Left ventricle myocardium inferior (tissue), 1 donor: ENCODE data around the gene FAM170B. TPM values are rescaled to one million over a fixed set of nuclear protein-coding genes. Genes with fewer than 3 reads are reported as not detected.

ENCODE experiments used
- DNase-seq: peaks from one replicate; pipeline ENCODE4 v3.0.0-alpha.2; 2020
- H3K27ac ChIP-seq: fragments of 200-600 bp; replicated peaks from 2 replicates; pipeline ENCODE4 v1.8.0; 2021
- H3K27me3 ChIP-seq: fragments of 200-600 bp; 2 replicates; pipeline ENCODE4 v1.8.0; 2021; ENCODE audit warnings: low read depth
- H3K36me3 ChIP-seq: fragments of 200-600 bp; 2 replicates; pipeline ENCODE4 v1.8.0; 2021
- H3K4me1 ChIP-seq: fragments of 200-600 bp; 2 replicates; pipeline ENCODE4 v1.8.0; 2021
- H3K4me3 ChIP-seq: fragments of 200-600 bp; 2 replicates; pipeline ENCODE4 v1.8.0; 2021; ENCODE audit warnings: mild to moderate bottlenecking, moderate library complexity
- H3K9me3 ChIP-seq: fragments of 200-600 bp; replicated peaks from 2 replicates; pipeline ENCODE4 v1.8.0; 2021
- intact Hi-C: fragments of 100-400 bp; cut with micrococcal nuclease; formaldehyde crosslinking; loops from one replicate; pipeline ENCODE4 v1.11.0; 2022
- total RNA-seq: library from RNA; stranded (reverse); fragmentation: NEBNext Ultra II Directional; extraction: Animal tissue kit (Norgen Biotek cat#: 25700); gene quantifications from one replicate; pipeline ENCODE4 v1.2.1, GENCODE V29; 2021
- TF ChIP-seq, protein P1 (sequence below): fragments of 200-600 bp; IDR thresholded peaks from 2 replicates; pipeline ENCODE4 v1.8.0; 2021; ENCODE audit warnings: antibody characterized with exemption, mild to moderate bottlenecking, borderline replicate concordance
- donor health status: DM: no; HTN: yes; CAD: no; lungs with severe emphysema.

The FAM170B gene
- total RNA-seq, 1 donor from 2014 or later: not detected

GRCh38 chr10:49140304-49141177, 6.7 kb upstream of the FAM170B start:
- peaks cover 6% of the 10 kb centered on the region for H3K9me3 ChIP-seq
- DNase-seq: no peak
- intact Hi-C loops: no loop called here
- H3K4me3 ChIP-seq: no peak overlapping the region
- no peaks in the 10 kb centered on the region for H3K36me3 ChIP-seq
- H3K27ac ChIP-seq: no peak overlapping the region
- H3K27me3 ChIP-seq: no peaks in the 10 kb centered on the region
- TF ChIP-seq, protein P1, sequence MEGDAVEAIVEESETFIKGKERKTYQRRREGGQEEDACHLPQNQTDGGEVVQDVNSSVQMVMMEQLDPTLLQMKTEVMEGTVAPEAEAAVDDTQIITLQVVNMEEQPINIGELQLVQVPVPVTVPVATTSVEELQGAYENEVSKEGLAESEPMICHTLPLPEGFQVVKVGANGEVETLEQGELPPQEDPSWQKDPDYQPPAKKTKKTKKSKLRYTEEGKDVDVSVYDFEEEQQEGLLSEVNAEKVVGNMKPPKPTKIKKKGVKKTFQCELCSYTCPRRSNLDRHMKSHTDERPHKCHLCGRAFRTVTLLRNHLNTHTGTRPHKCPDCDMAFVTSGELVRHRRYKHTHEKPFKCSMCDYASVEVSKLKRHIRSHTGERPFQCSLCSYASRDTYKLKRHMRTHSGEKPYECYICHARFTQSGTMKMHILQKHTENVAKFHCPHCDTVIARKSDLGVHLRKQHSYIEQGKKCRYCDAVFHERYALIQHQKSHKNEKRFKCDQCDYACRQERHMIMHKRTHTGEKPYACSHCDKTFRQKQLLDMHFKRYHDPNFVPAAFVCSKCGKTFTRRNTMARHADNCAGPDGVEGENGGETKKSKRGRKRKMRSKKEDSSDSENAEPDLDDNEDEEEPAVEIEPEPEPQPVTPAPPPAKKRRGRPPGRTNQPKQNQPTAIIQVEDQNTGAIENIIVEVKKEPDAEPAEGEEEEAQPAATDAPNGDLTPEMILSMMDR: no peak
- peaks cover 31% of the 10 kb centered on the region for H3K4me1 ChIP-seq

- DNase-seq: no peak
- peaks cover 36% of the 10 kb centered on the region for H3K4me1 ChIP-seq
- no peak overlapping the region for H3K4me3 ChIP-seq
- H3K27me3 ChIP-seq: no peaks in the 10 kb centered on the region
- H3K27ac ChIP-seq: peak overlapping the region; percentile 68
- H3K9me3 ChIP-seq: peaks cover 6% of the 10 kb centered on the region
- intact Hi-C loops: no loop called here
- H3K36me3 ChIP-seq: no peaks in the 10 kb centered on the region
- TF ChIP-seq, protein P1: no peak
These were observed 6.0 kb upstream of the FAM170B start for GRCh38 chr10:49139846-49140195.

GRCh38 chr10:49139028-49139845, 5.4 kb upstream of the FAM170B start:
- intact Hi-C loops: no loop called here
- Histone ChIP-seq H3K27ac (peak overlapping the region; percentile 68), H3K27me3 (no peaks in the 10 kb centered on the region), H3K4me1 (peaks cover 36% of the 10 kb centered on the region), H3K4me3 (no peak overlapping the region), H3K9me3 (peaks cover 6% of the 10 kb centered on the region), H3K36me3 (no peaks in the 10 kb centered on the region)
- no peak for DNase-seq
- TF ChIP-seq, protein P1: no peak

DNA sequence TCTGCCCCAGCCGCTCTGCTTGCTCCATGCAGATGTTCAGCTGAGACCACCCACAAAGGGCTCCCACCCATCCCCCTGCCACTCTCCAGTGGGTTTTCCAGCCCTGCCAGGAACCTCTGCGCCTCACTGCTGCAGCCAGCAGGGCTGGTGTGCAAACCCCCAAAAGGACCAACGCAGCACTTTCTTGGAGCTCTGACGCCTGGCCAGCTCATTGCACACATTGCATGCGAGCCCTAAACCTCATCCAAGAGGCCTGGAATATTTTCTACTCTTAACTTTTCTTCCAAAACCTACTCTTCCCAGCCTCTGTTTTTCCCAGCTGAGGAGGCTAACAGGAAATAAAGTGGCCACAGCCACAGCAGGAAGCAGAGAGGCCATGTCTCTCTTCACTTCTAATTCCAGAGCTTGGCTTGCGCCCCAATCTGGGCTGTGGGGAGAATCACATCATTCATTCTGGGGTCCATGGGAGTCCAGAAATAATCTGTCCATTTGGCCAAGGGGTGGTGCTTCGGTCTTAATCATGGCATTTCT, 4.6 kb upstream of the FAM170B start:
- peaks cover 38% of the 10 kb centered on the region for H3K4me1 ChIP-seq
- H3K27ac ChIP-seq: peak overlapping the region; percentile 68
- peak; percentile 49 for DNase-seq
- peaks cover 6% of the 10 kb centered on the region for H3K9me3 ChIP-seq
- H3K36me3 ChIP-seq: no peaks in the 10 kb centered on the region
- no peak overlapping the region for H3K4me3 ChIP-seq
- intact Hi-C loops: no loop called here
- no peaks in the 10 kb centered on the region for H3K27me3 ChIP-seq
- TF ChIP-seq, protein P1: no peak

DNA sequence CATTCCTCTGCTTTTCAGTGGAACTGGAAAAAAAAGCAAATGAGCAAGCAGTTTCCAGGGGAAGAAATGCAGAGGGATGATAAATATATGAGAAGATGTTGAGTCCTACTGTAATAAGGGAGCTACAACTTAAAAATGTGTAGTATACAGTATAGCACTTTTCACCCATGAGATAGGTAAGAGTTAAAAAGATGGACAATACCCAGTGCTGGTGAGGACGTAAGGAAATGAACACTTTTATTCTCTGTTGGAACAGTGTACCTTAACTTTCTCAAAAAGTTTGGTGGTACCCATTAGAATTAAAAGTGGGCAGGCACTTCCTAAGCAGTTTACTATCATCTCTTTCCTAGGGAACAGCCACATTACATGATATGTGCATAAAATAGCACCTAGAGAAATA, 2.7 kb upstream of the FAM170B start:
- Histone ChIP-seq H3K4me3 (no peak overlapping the region), H3K4me1 (peaks cover 42% of the 10 kb centered on the region), H3K27ac (peak overlapping the region; percentile 38), H3K27me3 (no peaks in the 10 kb centered on the region), H3K9me3 (peaks cover 6% of the 10 kb centered on the region), H3K36me3 (no peaks in the 10 kb centered on the region)
- intact Hi-C loops: no loop called here
- no peak for DNase-seq
- TF ChIP-seq, protein P1: no peak
